ENCODE results near the gene LOXL1. TPM values are rescaled to one million over a fixed set of nuclear protein-coding genes. Genes with fewer than 3 reads are reported as not detected.

Gene LOXL1
- polyA plus RNA-seq, 3 donors = 0.07 TPM; not detected in 2

DNA sequence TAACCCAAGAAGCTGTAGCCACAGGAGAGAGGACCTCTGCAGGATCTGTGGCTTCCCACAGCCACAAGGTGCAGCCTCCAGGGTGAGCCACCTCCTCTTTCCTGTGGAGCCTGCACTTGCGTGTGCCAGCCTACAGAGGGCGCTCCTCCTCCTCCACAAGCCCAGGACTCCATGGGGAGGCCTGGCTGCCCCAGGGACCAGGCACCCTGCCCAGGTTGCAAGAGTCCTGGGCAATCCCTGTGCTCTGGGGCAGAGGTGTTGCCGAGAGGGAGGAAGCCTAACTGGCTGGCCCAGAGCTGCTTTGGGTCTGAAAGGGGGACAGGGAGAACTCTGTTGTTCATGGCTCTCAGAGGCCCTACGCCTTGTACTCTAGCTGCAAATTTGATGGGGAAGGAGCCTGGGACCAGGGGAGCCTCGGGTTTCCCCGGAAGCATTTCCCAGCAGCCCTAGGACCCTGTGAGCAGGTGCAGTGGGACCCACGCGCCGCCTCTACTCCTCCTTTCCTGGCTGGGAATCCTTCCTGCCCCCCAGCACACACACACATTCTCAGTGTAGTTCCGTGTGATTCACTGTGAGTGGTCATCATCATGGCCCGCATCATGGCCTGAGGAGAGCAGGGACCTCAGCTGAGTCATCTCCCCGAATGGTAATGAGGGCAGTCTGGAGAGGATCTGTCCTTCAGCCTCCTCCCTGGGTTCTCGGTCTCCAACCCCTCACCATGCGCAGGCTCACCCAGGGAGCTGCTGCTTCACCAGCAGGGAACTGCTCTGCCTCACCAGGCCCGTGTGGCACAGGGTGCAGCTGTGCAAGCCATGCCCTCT is 28.6 kb upstream of the LOXL1 start:
- Histone ChIP-seq H2AFZ (ENCODE audit: insufficient read depth, low read depth, low read length, poor library complexity, severe bottlenecking) (no peak overlapping the region), H3K9me3 (replicated peaks in 1 of 2; ENCODE audit: control insufficient read depth in 1 of 2, insufficient read depth in 1 of 2, low read length in 2 of 2) (peaks cover 0 to 1% of the 10 kb centered on the region in 2 donors), H3K79me2 (ENCODE audit: insufficient read depth, low read length) (no peaks in the 10 kb centered on the region), H3K4me3 (replicated peaks in 1 of 3; ENCODE audit: low read depth in 2 of 3, low read length in 3 of 3) (no peak overlapping the region), H3K4me1 (ENCODE audit: control insufficient read depth in 1 of 2, insufficient read depth in 2 of 2, low read length in 2 of 2) (no peaks in the 10 kb centered on the region), H3K27me3 (ENCODE audit: control insufficient read depth in 2 of 2, insufficient read depth in 2 of 2, low read length in 2 of 2) (no peaks in the 10 kb centered on the region), H3K27ac (ENCODE audit: low read depth in 1 of 2, low read length in 2 of 2) (no peak overlapping the region), H3K36me3 (replicated peaks in 1 of 2; ENCODE audit: control insufficient read depth in 1 of 2, insufficient read depth in 2 of 2, low read length in 2 of 2) (no peaks in the 10 kb centered on the region), H3K9ac (ENCODE audit: insufficient read depth, low read length, poor library complexity, severe bottlenecking) (no peak overlapping the region), H3K4me2 (replicated peaks; ENCODE audit: extremely low read depth, low read length, poor library complexity, severe bottlenecking) (no peak overlapping the region), H4K20me1 (ENCODE audit: insufficient read depth, low read length) (no peaks in the 10 kb centered on the region)
- TF ChIP-seq, protein P1, sequence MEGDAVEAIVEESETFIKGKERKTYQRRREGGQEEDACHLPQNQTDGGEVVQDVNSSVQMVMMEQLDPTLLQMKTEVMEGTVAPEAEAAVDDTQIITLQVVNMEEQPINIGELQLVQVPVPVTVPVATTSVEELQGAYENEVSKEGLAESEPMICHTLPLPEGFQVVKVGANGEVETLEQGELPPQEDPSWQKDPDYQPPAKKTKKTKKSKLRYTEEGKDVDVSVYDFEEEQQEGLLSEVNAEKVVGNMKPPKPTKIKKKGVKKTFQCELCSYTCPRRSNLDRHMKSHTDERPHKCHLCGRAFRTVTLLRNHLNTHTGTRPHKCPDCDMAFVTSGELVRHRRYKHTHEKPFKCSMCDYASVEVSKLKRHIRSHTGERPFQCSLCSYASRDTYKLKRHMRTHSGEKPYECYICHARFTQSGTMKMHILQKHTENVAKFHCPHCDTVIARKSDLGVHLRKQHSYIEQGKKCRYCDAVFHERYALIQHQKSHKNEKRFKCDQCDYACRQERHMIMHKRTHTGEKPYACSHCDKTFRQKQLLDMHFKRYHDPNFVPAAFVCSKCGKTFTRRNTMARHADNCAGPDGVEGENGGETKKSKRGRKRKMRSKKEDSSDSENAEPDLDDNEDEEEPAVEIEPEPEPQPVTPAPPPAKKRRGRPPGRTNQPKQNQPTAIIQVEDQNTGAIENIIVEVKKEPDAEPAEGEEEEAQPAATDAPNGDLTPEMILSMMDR (IDR thresholded peaks at IDR 0.05) = peak; percentile 89
- no peak overlapping the region for H3K27ac Mint-ChIP-seq
- no peak overlapping the region for H3K4me3 Mint-ChIP-seq
- peak; percentile 37 to 56 (median 38) for DNase-seq
- H3K4me1 Mint-ChIP-seq = no peaks in the 10 kb centered on the region
- WGBS (ENCODE audit: insufficient coverage) = 96% methylated on average over 4 of the region's 15 CpGs
- H3K9me3 Mint-ChIP-seq = peaks cover 0 to 2% (median 2%) of the 10 kb centered on the region in 7 donors
- intact Hi-C loops (cut with micrococcal nuclease) = loop anchor here in 1 of 2 donors (2.0 kb wide), 1 partner anchor 29 kb away; the partner anchor contains the start of gene LOXL1
- H3K36me3 Mint-ChIP-seq = no peaks in the 10 kb centered on the region
- peaks cover 1 to 7% (median 3%) of the 10 kb centered on the region in 3 donors for H3K27me3 Mint-ChIP-seq (ENCODE audit: low read depth in 3 of 3)

DNA sequence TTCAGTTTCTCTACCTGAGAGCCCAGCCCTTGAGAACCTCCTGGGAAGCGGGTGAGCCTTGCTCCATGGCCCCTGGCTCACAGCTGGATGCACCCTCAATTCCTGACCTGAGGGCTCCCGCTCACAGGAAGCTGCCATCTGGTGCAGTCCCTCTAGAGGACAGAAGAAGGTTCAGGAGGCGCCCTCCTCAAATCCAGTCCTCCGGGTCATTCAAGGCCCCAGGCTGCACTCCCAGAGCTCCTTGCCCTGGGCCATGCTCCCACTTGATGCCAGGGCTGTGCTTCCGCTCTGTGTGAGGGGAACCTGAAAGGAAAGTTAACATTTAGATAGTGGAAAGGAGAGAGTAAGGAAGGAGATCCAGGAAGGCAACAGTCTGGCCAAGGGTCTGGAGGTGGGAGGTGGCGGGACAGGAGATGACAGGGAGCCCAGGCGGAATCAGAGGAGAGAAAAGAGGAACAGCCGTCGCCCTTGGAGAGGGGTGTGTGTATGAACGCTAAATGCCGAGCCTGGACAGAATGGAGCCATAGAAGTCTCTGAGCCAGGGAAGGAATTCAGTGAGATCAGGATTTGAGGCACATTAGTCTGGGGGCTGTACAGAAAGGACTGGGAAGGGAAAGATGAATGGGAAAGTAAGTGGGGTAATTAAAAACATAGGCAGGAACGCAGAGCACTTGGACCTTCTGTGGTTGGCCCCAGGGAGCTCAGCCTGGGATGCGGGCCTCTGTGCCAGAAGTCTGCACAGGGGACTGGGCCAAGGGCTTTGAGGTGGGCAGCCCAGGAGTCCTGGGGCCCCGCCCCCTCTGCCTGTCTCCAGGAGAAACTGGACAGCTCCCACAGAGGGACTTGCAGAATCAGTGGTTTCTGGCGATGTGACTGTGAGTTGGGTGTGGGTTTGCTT is 26.8 kb upstream of the LOXL1 start:
- Mint-ChIP-seq H3K4me1 (no peaks in the 10 kb centered on the region), H3K4me3 (no peak overlapping the region), H3K27me3 (ENCODE audit: low read depth in 3 of 3) (peaks cover 0 to 7% (median 1%) of the 10 kb centered on the region in 3 donors), H3K36me3 (no peaks in the 10 kb centered on the region), H3K27ac (no peak overlapping the region), H3K9me3 (no peaks in the 10 kb centered on the region)
- H3K79me2 ChIP-seq (ENCODE audit: insufficient read depth, low read length) = no peaks in the 10 kb centered on the region
- no peak overlapping the region for H2AFZ ChIP-seq (ENCODE audit: insufficient read depth, low read depth, low read length, poor library complexity, severe bottlenecking)
- intact Hi-C loops (cut with micrococcal nuclease) = no loop called here
- H3K36me3 ChIP-seq (replicated peaks in 1 of 2; ENCODE audit: control insufficient read depth in 1 of 2, insufficient read depth in 2 of 2, low read length in 2 of 2) = no peaks in the 10 kb centered on the region
- no peak overlapping the region for H3K9ac ChIP-seq (ENCODE audit: insufficient read depth, low read length, poor library complexity, severe bottlenecking)
- TF ChIP-seq, protein P1 (IDR thresholded peaks at IDR 0.05) = no peak
- H3K4me2 ChIP-seq (replicated peaks; ENCODE audit: extremely low read depth, low read length, poor library complexity, severe bottlenecking) = no peak overlapping the region
- no peaks in the 10 kb centered on the region for H4K20me1 ChIP-seq (ENCODE audit: insufficient read depth, low read length)
- H3K27me3 ChIP-seq (ENCODE audit: control insufficient read depth in 2 of 2, insufficient read depth in 2 of 2, low read length in 2 of 2) = no peaks in the 10 kb centered on the region
- no peak for DNase-seq
- H3K4me3 ChIP-seq (replicated peaks in 1 of 3; ENCODE audit: low read depth in 2 of 3, low read length in 3 of 3) = no peak overlapping the region
- no peaks in the 10 kb centered on the region for H3K4me1 ChIP-seq (ENCODE audit: control insufficient read depth in 1 of 2, insufficient read depth in 2 of 2, low read length in 2 of 2)
- 86% methylated on average over 13 of the region's 15 CpGs for WGBS (ENCODE audit: insufficient coverage)
- no peak overlapping the region for H3K27ac ChIP-seq (ENCODE audit: low read depth in 1 of 2, low read length in 2 of 2)
- no peaks in the 10 kb centered on the region for H3K9me3 ChIP-seq (replicated peaks in 1 of 2; ENCODE audit: control insufficient read depth in 1 of 2, insufficient read depth in 1 of 2, low read length in 2 of 2)

All from CD14-positive monocyte (primary cell).